PC-3 (cell line): ENCODE data around the gene PLXNC1. TPM values are rescaled to one million over a fixed set of nuclear protein-coding genes. Genes with fewer than 3 reads are reported as not detected.

Experiments
- ATAC-seq: fragments of 200-7000 bp; cut with Tn5 transposase; 2 replicates; pipeline ENCODE4 v1.9.1; 2020; ENCODE audit warnings: mild to moderate bottlenecking, moderate library complexity
- BruUV-seq: library from RNA; stranded (reverse); fragments of 400-500 nt; replicated peaks from 2 replicates; lab custom pipeline; 2021; lab: Mats Ljungman, UMichigan
- CTCF ChIA-PET: fragments of 300-600 bp; sonication (Branson Sonifier 250); formaldehyde crosslinking; loops from one replicate; lab custom pipeline; 2022; ENCODE audit warnings: antibody characterized with exemption; lab: Charles Lee
- POLR2A ChIA-PET: fragments of 300-600 bp; sonication (Branson Sonifier 250); formaldehyde crosslinking; loops from one replicate; lab custom pipeline; 2022; ENCODE audit warnings: antibody characterized with exemption; ENCODE audit not compliant: unreplicated experiment; lab: Charles Lee
- DNase-seq: peaks from one replicate; pipeline ENCODE4 v3.0.0-alpha.2; 2015
- H2AFZ ChIP-seq: fragments of 300-600 bp; sonication (generic); 2 replicates; pipeline ENCODE4 v1.6.0; 2016; ENCODE audit warnings: antibody characterized with exemption, low read length
- H3F3A ChIP-seq: fragments of 300-600 bp; sonication (generic); one replicate; pipeline ENCODE4 v1.6.0; 2017; ENCODE audit warnings: antibody characterized with exemption, low read length, control low read depth, mild to moderate bottlenecking; ENCODE audit not compliant: unreplicated experiment
- H3K27ac ChIP-seq: fragments of 300-600 bp; sonication (generic); 2 replicates; pipeline ENCODE4 v1.5.1; 2016; ENCODE audit warnings: mild to moderate bottlenecking, low read length
- H3K27me3 ChIP-seq: fragments of 300-600 bp; sonication (generic); 2 replicates; pipeline ENCODE4 v1.6.1; 2016; ENCODE audit warnings: low read length, mixed read lengths
- H3K36me3 ChIP-seq: fragments of 300-600 bp; sonication (generic); 2 replicates; pipeline ENCODE4 v1.6.1; 2016; ENCODE audit warnings: low read depth, mixed run types, low read length, mixed read lengths
- H3K4me1 ChIP-seq: fragments of 300-600 bp; sonication (generic); 2 replicates; pipeline ENCODE4 v1.5.1; 2016; ENCODE audit warnings: low read length; ENCODE audit not compliant: insufficient read depth
- H3K4me2 ChIP-seq: fragments of 300-600 bp; sonication (generic); 2 replicates; pipeline ENCODE4 v1.6.0; 2016; ENCODE audit warnings: low read length
- H3K4me3 ChIP-seq: fragments of 300-600 bp; sonication (generic); 2 replicates; pipeline ENCODE4 v1.5.1; 2016; ENCODE audit warnings: mild to moderate bottlenecking, low read length, mixed read lengths
- H3K79me2 ChIP-seq: fragments of 300-600 bp; sonication (generic); 2 replicates; pipeline ENCODE4 v1.6.1; 2017; ENCODE audit warnings: low read length, mixed read lengths
- H3K9ac ChIP-seq: fragments of 300-600 bp; sonication (generic); 2 replicates; pipeline ENCODE4 v1.6.0; 2016; ENCODE audit warnings: mild to moderate bottlenecking, low read length
- H3K9me2 ChIP-seq: fragments of 300-600 bp; sonication (generic); replicated peaks from 2 replicates; pipeline ENCODE4 v1.6.1; 2016; ENCODE audit warnings: mixed run types, low read length, mixed read lengths
- H3K9me3 ChIP-seq: fragments of 300-600 bp; sonication (generic); 2 replicates; pipeline ENCODE4 v1.6.1; 2016; ENCODE audit warnings: low read length, mixed read lengths
- H4K20me1 ChIP-seq: fragments of 300-600 bp; sonication (generic); 2 replicates; pipeline ENCODE4 v1.6.1; 2016; ENCODE audit warnings: low read length, mixed read lengths
- EZH2 ChIP-seq: fragments of 300-600 bp; sonication (generic); IDR thresholded peaks from one replicate; pipeline ENCODE4 v1.6.1; 2017; ENCODE audit warnings: antibody characterized with exemption, mild to moderate bottlenecking, low read length; ENCODE audit not compliant: unreplicated experiment
- EZH2phosphoT487 ChIP-seq: fragments of 300-600 bp; sonication (generic); IDR thresholded peaks from 2 replicates; pipeline ENCODE4 v1.6.1; 2018; ENCODE audit warnings: mild to moderate bottlenecking, antibody characterized with exemption, low read length, borderline replicate concordance
- intact Hi-C: fragments of 100-400 bp; cut with micrococcal nuclease; formaldehyde crosslinking; loops from 2 replicates; pipeline ENCODE4 v1.9.0; 2023
- total RNA-seq: library from RNA; depleted of rRNA; stranded (reverse); fragments of >200 nt; gene quantifications from 2 replicates; pipeline ENCODE4 v1.2.3, GENCODE V29; 2014
- TF ChIP-seq, protein P1 (sequence below): fragments of 300-600 bp; sonication (generic); conservative IDR thresholded peaks from 2 replicates; pipeline ENCODE4 v1.5.1; 2017; ENCODE audit warnings: antibody characterized with exemption, low read depth, mild to moderate bottlenecking, low read length

PLXNC1 gene
- total RNA-seq, 1 experiment from 2014 or later = 0.15 TPM

DNA sequence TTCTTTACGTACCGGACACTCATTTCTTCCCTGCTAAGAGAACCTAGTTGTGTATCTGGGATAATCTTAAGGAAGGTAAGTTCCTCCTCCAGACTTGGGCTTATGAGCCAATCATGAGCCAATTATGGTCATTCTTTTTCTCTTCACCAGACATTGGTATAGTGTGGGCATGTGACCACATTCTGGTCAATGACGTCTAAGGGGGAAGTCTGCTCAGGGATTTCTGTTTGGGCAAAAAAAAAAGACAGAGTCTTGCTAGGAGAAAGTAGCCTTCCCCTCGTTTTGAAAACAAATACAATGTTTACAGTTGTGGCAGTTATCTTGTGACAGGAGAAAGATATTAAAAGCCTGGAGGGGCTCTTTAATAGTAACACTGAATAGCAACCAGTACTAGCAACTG lies 20.1 kb upstream of the PLXNC1 start:
- Histone ChIP-seq H3K9ac (no peak overlapping the region), H4K20me1 (no peaks in the 10 kb centered on the region), H3K9me2 (no peaks in the 10 kb centered on the region), H3K4me3 (no peak overlapping the region), H3K4me1 (no peaks in the 10 kb centered on the region), H3K36me3 (no peaks in the 10 kb centered on the region), H3K9me3 (no peaks in the 10 kb centered on the region), H3K27me3 (peaks cover 52% of the 10 kb centered on the region), H3K27ac (no peak overlapping the region), H3K4me2 (no peak overlapping the region), H3F3A (no peaks in the 10 kb centered on the region), H3K79me2 (no peaks in the 10 kb centered on the region), H2AFZ (no peak overlapping the region)
- no peak for TF ChIP-seq EZH2
- no peak for TF ChIP-seq EZH2phosphoT487
- TF ChIP-seq, protein P1, sequence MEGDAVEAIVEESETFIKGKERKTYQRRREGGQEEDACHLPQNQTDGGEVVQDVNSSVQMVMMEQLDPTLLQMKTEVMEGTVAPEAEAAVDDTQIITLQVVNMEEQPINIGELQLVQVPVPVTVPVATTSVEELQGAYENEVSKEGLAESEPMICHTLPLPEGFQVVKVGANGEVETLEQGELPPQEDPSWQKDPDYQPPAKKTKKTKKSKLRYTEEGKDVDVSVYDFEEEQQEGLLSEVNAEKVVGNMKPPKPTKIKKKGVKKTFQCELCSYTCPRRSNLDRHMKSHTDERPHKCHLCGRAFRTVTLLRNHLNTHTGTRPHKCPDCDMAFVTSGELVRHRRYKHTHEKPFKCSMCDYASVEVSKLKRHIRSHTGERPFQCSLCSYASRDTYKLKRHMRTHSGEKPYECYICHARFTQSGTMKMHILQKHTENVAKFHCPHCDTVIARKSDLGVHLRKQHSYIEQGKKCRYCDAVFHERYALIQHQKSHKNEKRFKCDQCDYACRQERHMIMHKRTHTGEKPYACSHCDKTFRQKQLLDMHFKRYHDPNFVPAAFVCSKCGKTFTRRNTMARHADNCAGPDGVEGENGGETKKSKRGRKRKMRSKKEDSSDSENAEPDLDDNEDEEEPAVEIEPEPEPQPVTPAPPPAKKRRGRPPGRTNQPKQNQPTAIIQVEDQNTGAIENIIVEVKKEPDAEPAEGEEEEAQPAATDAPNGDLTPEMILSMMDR = no peak
- no TSS peak for BruUV-seq
- POLR2A ChIA-PET = no interaction called here
- intact Hi-C loops = no loop called here
- no peak for DNase-seq
- CTCF ChIA-PET = no interaction called here
- ATAC-seq = no peak

DNA sequence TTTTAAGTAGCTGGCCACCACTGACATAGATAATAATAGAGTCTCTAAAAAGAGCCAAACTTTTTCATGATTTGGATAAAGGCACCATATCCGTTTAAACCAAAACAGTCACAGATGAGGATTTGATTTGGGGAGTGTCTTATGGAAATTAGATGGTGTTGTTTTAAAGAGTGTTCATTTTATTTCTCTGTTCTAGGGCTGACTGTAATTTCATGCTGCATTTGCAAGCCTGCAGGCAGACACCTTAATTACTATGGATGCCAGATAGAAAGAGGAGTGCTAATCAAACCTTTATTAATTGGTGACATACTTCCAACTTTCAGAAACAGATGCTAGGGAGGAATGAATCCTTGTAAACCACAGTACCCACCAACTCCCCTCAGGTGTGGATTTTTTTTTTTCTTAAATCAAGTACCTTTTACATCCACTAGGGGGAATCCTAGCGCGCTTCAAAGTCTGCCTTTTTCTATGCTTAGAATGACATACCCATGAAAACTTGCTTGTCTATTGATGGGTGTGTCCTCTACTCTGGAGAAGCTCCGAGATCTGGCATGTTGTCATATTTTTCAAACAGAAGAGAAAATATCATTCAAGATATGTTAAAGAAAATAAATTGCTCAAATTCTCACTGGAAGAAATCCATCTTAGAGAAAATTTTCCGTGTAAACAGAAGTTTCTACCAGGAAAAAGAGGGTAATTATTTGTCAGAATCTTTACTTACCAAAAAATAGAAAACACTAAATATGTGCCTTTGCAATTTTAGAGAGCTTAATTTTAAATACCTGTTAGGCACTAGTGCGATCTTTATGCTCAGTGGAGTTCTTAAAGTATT lies 14.2 kb upstream of the PLXNC1 start:
- Histone ChIP-seq H3K27me3 (peaks cover 4% of the 10 kb centered on the region), H3K4me2 (peak overlapping the region; percentile 72), H3K27ac (no peak overlapping the region), H3K9ac (no peak overlapping the region), H3K4me3 (peak overlapping the region; percentile 26; the same call in 1 of the 2 replicates), H2AFZ (peak overlapping the region; percentile 49; the same call in 1 of the 2 replicates), H3F3A (no peaks in the 10 kb centered on the region), H3K9me2 (no peaks in the 10 kb centered on the region), H3K36me3 (no peaks in the 10 kb centered on the region), H4K20me1 (no peaks in the 10 kb centered on the region), H3K79me2 (no peaks in the 10 kb centered on the region), H3K4me1 (no peaks in the 10 kb centered on the region), H3K9me3 (no peaks in the 10 kb centered on the region)
- peak; percentile 79 for DNase-seq
- no peak for TF ChIP-seq EZH2phosphoT487
- TF ChIP-seq, protein P1 = peak; percentile 82
- no peak for TF ChIP-seq EZH2
- CTCF ChIA-PET = interaction anchor here (0.5 to 0.7 kb wide), 3 partner anchors 20 to 542 kb away, joined by 3 to 6 read pairs (median 5); no protein-coding TSS in a partner anchor
- POLR2A ChIA-PET = no interaction called here
- peak; percentile 65 for ATAC-seq
- BruUV-seq = no TSS peak
- intact Hi-C loops = loop anchor here (1.0 to 10.0 kb wide), 3 partner anchors 300 to 1201 kb away; no protein-coding TSS in a partner anchor

DNA sequence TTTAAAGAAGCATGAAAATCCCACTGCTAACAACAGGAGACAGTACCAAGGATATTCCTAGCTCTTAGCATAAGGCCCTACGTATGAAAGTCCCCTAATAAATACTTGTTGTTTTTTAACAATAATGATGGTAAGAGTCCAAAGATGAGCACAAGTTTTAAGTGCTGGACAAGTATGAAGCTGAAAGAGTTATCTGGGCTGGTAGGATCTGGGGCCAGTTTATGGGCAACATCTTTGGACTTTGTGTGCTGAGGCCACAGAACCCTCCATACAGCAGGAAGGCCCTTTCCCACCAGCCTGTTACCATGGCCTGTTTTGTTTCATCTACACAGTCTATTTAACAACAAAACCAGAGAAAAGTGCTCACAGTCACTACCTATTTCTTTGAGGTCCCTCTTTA lies 12.5 kb upstream of the PLXNC1 start:
- intact Hi-C loops = loop anchor here (10.0 kb wide), 1 partner anchor 1199 kb away; no protein-coding TSS in a partner anchor

More for the DNA sequence above, 12.5 kb upstream of the PLXNC1 start:
- no peaks in the 10 kb centered on the region for H3K9me3 ChIP-seq
- no peak overlapping the region for H3K9ac ChIP-seq
- no peak for TF ChIP-seq EZH2phosphoT487
- TF ChIP-seq, protein P1 = no peak
- no peak for TF ChIP-seq EZH2
- H3K4me1 ChIP-seq = no peaks in the 10 kb centered on the region
- POLR2A ChIA-PET = no interaction called here
- H3K27me3 ChIP-seq = no peaks in the 10 kb centered on the region
- no peak overlapping the region for H3K27ac ChIP-seq
- no peaks in the 10 kb centered on the region for H3K79me2 ChIP-seq
- no TSS peak for BruUV-seq
- H4K20me1 ChIP-seq = no peaks in the 10 kb centered on the region
- no peak overlapping the region for H3K4me3 ChIP-seq
- H3F3A ChIP-seq = no peaks in the 10 kb centered on the region
- DNase-seq = no peak
- no peaks in the 10 kb centered on the region for H3K36me3 ChIP-seq
- no peaks in the 10 kb centered on the region for H3K9me2 ChIP-seq
- CTCF ChIA-PET = no interaction called here
- ATAC-seq = no peak
- no peak overlapping the region for H3K4me2 ChIP-seq
- no peak overlapping the region for H2AFZ ChIP-seq
